Osteocyte (in vitro differentiated cells): ENCODE measurements around the gene UBXN10. TPM values are rescaled to one million over a fixed set of nuclear protein-coding genes. Genes with fewer than 3 reads are reported as not detected.
A peak's percentile ranks its signal among the peaks of the same experiment; 100 is the strongest.
"Not testable (repeated sequence)": the region's sequence is repeated elsewhere in the genome, so short reads cannot be mapped to it uniquely, and the experiment has no call there.

Experiments used
- DNase-seq: peaks from one replicate; pipeline ENCODE4 v3.0.0; 2021; ENCODE audit warnings: mixed read lengths; ENCODE audit not compliant: unreplicated experiment; ENCODE audit errors: extremely low spot score
- H3K27ac Mint-ChIP-seq: one replicate; pipeline ENCODE4 v1.8.0; 2021; ENCODE audit warnings: mild to moderate bottlenecking, mixed read lengths; ENCODE audit not compliant: unreplicated experiment
- H3K27me3 Mint-ChIP-seq: one replicate; pipeline ENCODE4 v1.8.0; 2021; ENCODE audit warnings: mixed read lengths; ENCODE audit not compliant: unreplicated experiment
- H3K36me3 Mint-ChIP-seq: one replicate; pipeline ENCODE4 v1.8.0; 2021; ENCODE audit warnings: mixed read lengths; ENCODE audit not compliant: unreplicated experiment
- H3K4me1 Mint-ChIP-seq: one replicate; pipeline ENCODE4 v1.8.0; 2021; ENCODE audit warnings: mixed read lengths; ENCODE audit not compliant: unreplicated experiment
- H3K4me3 Mint-ChIP-seq: one replicate; pipeline ENCODE4 v1.8.0; 2021; ENCODE audit warnings: mild to moderate bottlenecking, moderate library complexity, mixed read lengths; ENCODE audit not compliant: unreplicated experiment
- H3K9me3 Mint-ChIP-seq: one replicate; pipeline ENCODE4 v1.8.0; 2021; ENCODE audit warnings: mixed read lengths; ENCODE audit not compliant: unreplicated experiment
- CTCF ChIP-seq: fragments of 200-600 bp; sonication (generic); IDR thresholded peaks from 2 replicates; pipeline ENCODE4 v1.5.0; 2021; ENCODE audit warnings: antibody characterized with exemption, mild to moderate bottlenecking, moderate library complexity
- total RNA-seq: library from RNA; stranded (reverse); gene quantifications from 2 replicates; pipeline ENCODE4 v1.2.1, GENCODE V29; 2021

The UBXN10 gene
- total RNA-seq, 1 donor from 2014 or later: not detected

- Mint-ChIP-seq H3K4me1 (peaks cover 2% of the 10 kb centered on the region), H3K36me3 (no peaks in the 10 kb centered on the region), H3K4me3 (no peak overlapping the region), H3K27me3 (peaks cover 49% of the 10 kb centered on the region), H3K27ac (no peak overlapping the region), H3K9me3 (no peaks in the 10 kb centered on the region)
- no peak for DNase-seq
- peak; percentile 80 for TF ChIP-seq CTCF
Observed at GRCh38 chr1:20212685-20213331, 26.9 kb downstream of the UBXN10 start.

- TF ChIP-seq CTCF: no peak
- Mint-ChIP-seq H3K36me3 (no peaks in the 10 kb centered on the region), H3K4me3 (no peak overlapping the region), H3K27ac (no peak overlapping the region), H3K9me3 (no peaks in the 10 kb centered on the region), H3K4me1 (peaks cover 2% of the 10 kb centered on the region), H3K27me3 (peaks cover 41% of the 10 kb centered on the region)
- DNase-seq: no peak
Observed at GRCh38 chr1:20215716-20216115, 29.8 kb downstream of the UBXN10 start.

GRCh38 chr1:20216574-20216973 is 30.7 kb downstream of the UBXN10 start:
- H3K4me1 Mint-ChIP-seq: peaks cover 2% of the 10 kb centered on the region
- no peak overlapping the region for H3K27ac Mint-ChIP-seq
- H3K9me3 Mint-ChIP-seq: no peaks in the 10 kb centered on the region
- no peaks in the 10 kb centered on the region for H3K36me3 Mint-ChIP-seq
- no peak overlapping the region for H3K4me3 Mint-ChIP-seq
- TF ChIP-seq CTCF: peak; percentile 32
- DNase-seq: no peak
- H3K27me3 Mint-ChIP-seq: peaks cover 37% of the 10 kb centered on the region

- H3K27ac Mint-ChIP-seq, H3K36me3 Mint-ChIP-seq, H3K4me3 Mint-ChIP-seq, H3K9me3 Mint-ChIP-seq, H3K4me1 Mint-ChIP-seq, DNase-seq: not testable (repeated sequence)
- peaks cover 42% of the 10 kb centered on the region for H3K27me3 Mint-ChIP-seq
Observed at GRCh38 chr1:20219053-20219452, 33.2 kb downstream of the UBXN10 start.

GRCh38 chr1:20220036-20220435 is 34.1 kb downstream of the UBXN10 start:
- Mint-ChIP-seq H3K27ac (no peak overlapping the region), H3K4me3 (no peak overlapping the region), H3K27me3 (peaks cover 41% of the 10 kb centered on the region), H3K4me1 (no peaks in the 10 kb centered on the region), H3K36me3 (no peaks in the 10 kb centered on the region), H3K9me3 (no peaks in the 10 kb centered on the region)
- no peak for TF ChIP-seq CTCF
- DNase-seq: no peak

GRCh38 chr1:20223106-20223505 is 37.2 kb downstream of the UBXN10 start:
- no peaks in the 10 kb centered on the region for H3K4me1 Mint-ChIP-seq
- H3K27ac Mint-ChIP-seq: no peak overlapping the region
- H3K27me3 Mint-ChIP-seq: peaks cover 49% of the 10 kb centered on the region

More at GRCh38 chr1:20223106-20223505, 37.2 kb downstream of the UBXN10 start:
- Mint-ChIP-seq H3K4me3 (no peak overlapping the region), H3K9me3 (no peaks in the 10 kb centered on the region), H3K36me3 (no peaks in the 10 kb centered on the region)
- TF ChIP-seq CTCF: no peak
- no peak for DNase-seq
